Ectodermal cell (in vitro differentiated cells): ENCODE measurements around the gene HMCN2.

Source experiments
- H3K27ac ChIP-seq: 2 replicates; pipeline ENCODE4 v1.7.0; 2013; ENCODE audit warnings: mild to moderate bottlenecking, low read depth, low read length; ENCODE audit not compliant: insufficient read depth, poor library complexity, severe bottlenecking
- H3K27me3 ChIP-seq: 2 replicates; pipeline ENCODE4 v1.7.0; 2013; ENCODE audit warnings: mild to moderate bottlenecking, low read length; ENCODE audit not compliant: insufficient read depth, control insufficient read depth, poor library complexity, severe bottlenecking
- H3K36me3 ChIP-seq: one replicate; pipeline ENCODE4 v1.7.0; 2013; ENCODE audit warnings: low read length; ENCODE audit not compliant: control insufficient read depth, insufficient read depth
- H3K4me1 ChIP-seq: one replicate; pipeline ENCODE4 v1.7.0; 2013; ENCODE audit warnings: low read length; ENCODE audit not compliant: control insufficient read depth, insufficient read depth
- H3K4me3 ChIP-seq: 2 replicates; pipeline ENCODE4 v1.7.0; 2013; ENCODE audit warnings: low read depth, low read length, control low read depth; ENCODE audit not compliant: insufficient read depth
- H3K9me3 ChIP-seq: 2 replicates; pipeline ENCODE4 v1.7.0; 2013; ENCODE audit warnings: mild to moderate bottlenecking, low read length, moderate library complexity; ENCODE audit not compliant: control insufficient read depth
- WGBS, 2 experiments: methylation state at CpG; one replicate each; pipeline ENCODE4 v1.1.7; 2013; ENCODE audit warnings: missing lambda C conversion rate in 2 of 2; 5-methylcytosine and 5-hydroxymethylcytosine counted together

Gene HMCN2

DNA sequence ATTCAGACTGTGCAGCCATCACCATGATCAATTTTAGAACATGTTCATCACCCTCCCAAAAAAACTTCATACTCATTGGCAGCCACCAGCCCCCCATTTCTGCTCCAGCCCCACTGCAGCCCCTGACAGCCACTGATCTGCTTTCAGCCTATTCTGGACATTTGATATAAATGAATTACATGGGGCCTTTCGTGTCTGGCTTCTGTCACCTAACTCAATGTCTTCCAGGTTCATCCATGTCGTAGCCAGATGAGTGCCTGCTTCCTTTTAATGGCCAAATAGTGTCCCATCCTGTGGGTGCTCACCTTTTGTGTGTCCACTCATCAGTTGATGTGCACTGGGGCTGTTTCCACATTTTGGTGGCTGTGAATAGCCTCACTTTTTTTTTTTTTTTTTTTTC lies 63.5 kb downstream of the HMCN2 start:
- 93 to 96% methylated on average over 2 of the region's 2 CpGs for WGBS, 2 experiments
- no peaks in the 10 kb centered on the region for H3K36me3 ChIP-seq
- no peak overlapping the region for H3K4me3 ChIP-seq
- no peaks in the 10 kb centered on the region for H3K27me3 ChIP-seq
- no peak overlapping the region for H3K27ac ChIP-seq
- no peaks in the 10 kb centered on the region for H3K9me3 ChIP-seq
- H3K4me1 ChIP-seq, result peaks cover 8% of the 10 kb centered on the region

GRCh38 chr9:130330202-130330862 lies 64.8 kb downstream of the HMCN2 start:
- WGBS, 2 experiments, result 85 to 86% methylated on average over 20 of the region's 20 CpGs
- no peaks in the 10 kb centered on the region for H3K27me3 ChIP-seq

DNA sequence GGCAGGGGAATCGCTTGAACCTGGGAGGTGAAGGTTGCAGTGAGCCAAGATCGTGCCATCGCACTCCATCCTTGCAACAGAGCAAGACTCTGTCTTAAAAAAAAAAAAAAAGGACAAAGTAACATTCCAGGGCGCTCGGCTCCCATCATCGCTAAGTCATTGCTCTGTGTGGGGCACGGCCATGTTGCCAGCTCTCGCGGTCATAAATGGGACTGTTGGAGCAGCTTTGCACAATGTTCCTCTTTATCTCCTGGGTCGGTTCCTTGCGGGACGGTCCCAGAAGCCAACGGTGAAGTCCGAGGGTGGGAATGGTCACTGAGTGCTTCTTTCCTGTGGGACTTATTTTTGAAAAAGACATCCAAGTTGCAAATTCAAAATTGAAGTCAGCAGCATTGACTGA lies 65.5 kb downstream of the HMCN2 start:
- Histone ChIP-seq H3K4me3 (no peak overlapping the region), H3K27me3 (no peaks in the 10 kb centered on the region), H3K9me3 (no peaks in the 10 kb centered on the region), H3K36me3 (no peaks in the 10 kb centered on the region), H3K27ac (no peak overlapping the region), H3K4me1 (peaks cover 8% of the 10 kb centered on the region)
- 96 to 97% methylated on average over 14 of the region's 14 CpGs for WGBS, 2 experiments

More at GRCh38 chr9:130330202-130330862, 64.8 kb downstream of the HMCN2 start:
- Histone ChIP-seq H3K36me3 (no peaks in the 10 kb centered on the region), H3K4me3 (no peak overlapping the region), H3K27ac (no peak overlapping the region), H3K9me3 (no peaks in the 10 kb centered on the region), H3K4me1 (peaks cover 8% of the 10 kb centered on the region)

DNA sequence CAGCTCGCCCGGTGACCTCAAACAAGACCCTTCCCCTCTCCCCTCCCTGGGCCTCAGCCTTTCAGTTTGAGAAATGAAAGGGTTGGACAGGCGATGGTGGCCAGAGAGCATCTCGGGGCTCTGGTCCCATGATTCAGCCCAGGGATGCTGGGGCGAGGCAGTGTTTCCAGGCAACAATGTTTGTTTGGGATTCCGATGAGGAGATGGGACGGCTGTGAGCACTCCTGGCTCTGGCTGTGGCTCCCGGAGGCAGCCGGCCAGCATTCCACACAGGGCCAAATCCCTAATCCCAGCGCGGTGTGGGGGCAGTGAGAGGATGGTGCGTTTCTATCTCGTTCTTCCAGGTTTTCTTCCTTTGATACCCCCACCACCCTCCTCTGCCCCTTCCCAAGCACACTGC lies 66.0 kb downstream of the HMCN2 start:
- Histone ChIP-seq H3K9me3 (no peaks in the 10 kb centered on the region), H3K36me3 (no peaks in the 10 kb centered on the region), H3K4me1 (peaks cover 8% of the 10 kb centered on the region), H3K4me3 (no peak overlapping the region), H3K27me3 (no peaks in the 10 kb centered on the region), H3K27ac (no peak overlapping the region)
- WGBS, 2 experiments, result 80 to 89% methylated on average over 13 of the region's 13 CpGs

DNA sequence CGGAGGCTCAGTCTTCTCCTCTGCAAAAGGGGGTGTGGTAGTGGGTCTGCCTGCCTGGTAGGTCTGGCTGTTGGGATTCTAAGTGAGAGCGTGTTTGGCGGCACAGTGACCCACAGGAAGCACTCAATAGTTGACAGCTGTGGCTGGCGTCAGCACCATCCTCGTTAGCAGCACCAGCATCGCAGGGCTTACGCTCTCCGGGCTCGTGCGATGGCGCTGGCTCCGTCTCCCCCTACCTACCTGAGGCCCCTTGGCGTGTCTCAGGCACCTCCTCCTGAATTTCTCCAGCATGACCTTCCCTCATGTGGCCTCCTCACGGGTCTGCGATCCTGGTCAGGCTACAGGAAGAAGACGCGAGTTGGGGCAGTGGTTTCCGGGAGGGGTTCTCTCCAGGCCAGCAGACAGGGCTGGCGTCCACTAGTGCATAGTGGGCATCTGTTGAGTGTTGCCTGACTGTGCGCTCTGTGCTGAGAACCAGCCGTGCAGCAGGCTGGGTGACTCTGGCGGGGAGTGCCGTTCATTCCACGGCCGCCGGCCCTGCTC lies 66.9 kb downstream of the HMCN2 start:
- WGBS, 2 experiments, result 90 to 93% methylated on average over 26 of the region's 26 CpGs
- no peak overlapping the region for H3K4me3 ChIP-seq
- H3K4me1 ChIP-seq, result peaks cover 8% of the 10 kb centered on the region
- no peaks in the 10 kb centered on the region for H3K27me3 ChIP-seq
- H3K9me3 ChIP-seq, result no peaks in the 10 kb centered on the region
- no peak overlapping the region for H3K27ac ChIP-seq
- H3K36me3 ChIP-seq, result no peaks in the 10 kb centered on the region

GRCh38 chr9:130333041-130333711 lies 67.6 kb downstream of the HMCN2 start:
- 84 to 85% methylated on average over 19 of the region's 19 CpGs for WGBS, 2 experiments
- Histone ChIP-seq H3K36me3 (no peaks in the 10 kb centered on the region), H3K4me3 (no peak overlapping the region), H3K27me3 (no peaks in the 10 kb centered on the region), H3K9me3 (no peaks in the 10 kb centered on the region), H3K4me1 (peaks cover 4% of the 10 kb centered on the region), H3K27ac (no peak overlapping the region)

- Histone ChIP-seq H3K27ac (no peak overlapping the region), H3K9me3 (no peaks in the 10 kb centered on the region), H3K4me1 (no peaks in the 10 kb centered on the region), H3K36me3 (no peaks in the 10 kb centered on the region), H3K27me3 (no peaks in the 10 kb centered on the region), H3K4me3 (no peak overlapping the region)
- 85 to 87% methylated on average over 5 of the region's 5 CpGs for WGBS, 2 experiments
These were observed 68.1 kb downstream of the HMCN2 start for GRCh38 chr9:130333712-130334062.

DNA sequence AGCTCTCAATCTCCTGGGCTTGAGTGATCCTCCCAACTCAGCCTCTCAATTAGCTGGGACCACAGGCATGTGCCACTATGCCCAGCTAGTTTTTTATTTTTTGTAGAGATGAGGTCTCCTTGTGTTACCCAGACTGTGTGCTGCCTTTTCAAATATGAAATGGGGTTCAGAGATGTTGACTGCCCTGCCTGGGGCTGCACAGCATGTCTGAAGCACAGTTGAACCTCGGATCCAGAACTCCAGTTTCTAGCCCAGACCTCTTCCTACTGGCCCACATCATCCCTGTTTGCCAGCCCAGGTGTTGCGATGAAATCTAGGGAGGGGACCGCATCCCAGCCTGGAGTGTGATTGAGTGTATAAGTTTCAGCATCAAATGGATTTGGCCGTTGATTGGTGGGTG lies 69.4 kb downstream of the HMCN2 start:
- Histone ChIP-seq H3K9me3 (no peaks in the 10 kb centered on the region), H3K36me3 (no peaks in the 10 kb centered on the region), H3K4me3 (no peak overlapping the region), H3K4me1 (no peaks in the 10 kb centered on the region), H3K27ac (no peak overlapping the region), H3K27me3 (no peaks in the 10 kb centered on the region)
- 91 to 92% methylated on average over 4 of the region's 4 CpGs for WGBS, 2 experiments

DNA sequence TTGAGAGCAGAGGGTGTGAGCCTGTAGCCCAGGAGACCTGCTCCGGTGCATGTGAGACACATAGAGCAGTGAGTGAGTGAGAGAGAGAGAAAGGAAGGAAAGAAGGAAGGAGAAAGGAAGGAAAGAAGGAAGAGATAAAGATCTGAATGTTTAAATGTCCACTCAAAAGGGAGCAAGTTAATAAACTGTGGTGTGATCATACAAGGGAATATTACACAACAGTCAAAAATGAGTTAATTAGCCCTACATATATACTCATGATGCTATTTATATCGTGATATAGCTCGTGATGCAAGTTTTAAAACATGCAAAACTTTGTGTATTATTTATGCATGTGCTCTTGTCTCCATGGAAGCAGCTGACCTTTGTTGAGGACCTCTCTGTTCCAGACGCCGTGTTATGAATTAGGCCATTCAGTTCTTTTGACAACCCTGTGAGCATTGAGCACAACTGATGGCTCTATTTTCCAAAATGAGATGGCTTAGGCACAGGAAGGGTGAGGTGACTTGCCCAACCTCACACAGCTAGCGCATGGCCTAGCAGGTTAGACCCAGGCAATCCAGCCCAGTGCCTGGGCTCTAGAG lies 70.6 kb downstream of the HMCN2 start:
- H3K27me3 ChIP-seq, result no peaks in the 10 kb centered on the region
- no peaks in the 10 kb centered on the region for H3K4me1 ChIP-seq
- no peaks in the 10 kb centered on the region for H3K9me3 ChIP-seq
- no peaks in the 10 kb centered on the region for H3K36me3 ChIP-seq
- 79 to 81% methylated on average over 6 of the region's 6 CpGs for WGBS, 2 experiments
- H3K4me3 ChIP-seq, result no peak overlapping the region
- no peak overlapping the region for H3K27ac ChIP-seq

DNA sequence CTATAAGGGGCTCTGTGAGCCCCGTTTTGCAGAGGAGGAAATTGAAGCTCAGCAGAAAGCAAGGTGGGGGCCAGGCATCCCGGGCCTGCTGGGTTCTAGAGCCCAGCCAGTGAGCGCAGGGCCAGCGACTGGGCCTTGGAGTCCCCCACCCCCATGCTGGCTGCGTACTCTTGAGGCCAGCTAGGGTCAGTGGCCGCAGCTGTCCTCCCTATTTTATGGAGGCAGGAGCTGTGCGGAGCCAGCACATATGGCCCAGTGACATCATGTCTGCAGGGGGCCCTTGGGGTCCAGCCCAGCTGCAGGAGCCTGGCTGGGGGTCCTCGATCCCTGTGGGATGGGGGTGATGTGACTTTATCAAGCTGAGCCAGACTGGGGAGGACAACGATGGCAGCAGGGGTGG lies 71.3 kb downstream of the HMCN2 start:
- Histone ChIP-seq H3K9me3 (no peaks in the 10 kb centered on the region), H3K27me3 (no peaks in the 10 kb centered on the region), H3K4me3 (no peak overlapping the region), H3K4me1 (no peaks in the 10 kb centered on the region), H3K27ac (no peak overlapping the region), H3K36me3 (no peaks in the 10 kb centered on the region)
- 91 to 92% methylated on average over 9 of the region's 9 CpGs for WGBS, 2 experiments
